ENCODE data around the gene JADE1. TPM values are rescaled to one million over a fixed set of nuclear protein-coding genes. Genes with fewer than 3 reads are reported as not detected.

JADE1 gene
- total and polyA plus RNA-seq, 2 of the 13 experiments (the other 11 are each of a cell fraction or from before 2014, with no cell fraction given), result 5.4 to 19.3 TPM

DNA sequence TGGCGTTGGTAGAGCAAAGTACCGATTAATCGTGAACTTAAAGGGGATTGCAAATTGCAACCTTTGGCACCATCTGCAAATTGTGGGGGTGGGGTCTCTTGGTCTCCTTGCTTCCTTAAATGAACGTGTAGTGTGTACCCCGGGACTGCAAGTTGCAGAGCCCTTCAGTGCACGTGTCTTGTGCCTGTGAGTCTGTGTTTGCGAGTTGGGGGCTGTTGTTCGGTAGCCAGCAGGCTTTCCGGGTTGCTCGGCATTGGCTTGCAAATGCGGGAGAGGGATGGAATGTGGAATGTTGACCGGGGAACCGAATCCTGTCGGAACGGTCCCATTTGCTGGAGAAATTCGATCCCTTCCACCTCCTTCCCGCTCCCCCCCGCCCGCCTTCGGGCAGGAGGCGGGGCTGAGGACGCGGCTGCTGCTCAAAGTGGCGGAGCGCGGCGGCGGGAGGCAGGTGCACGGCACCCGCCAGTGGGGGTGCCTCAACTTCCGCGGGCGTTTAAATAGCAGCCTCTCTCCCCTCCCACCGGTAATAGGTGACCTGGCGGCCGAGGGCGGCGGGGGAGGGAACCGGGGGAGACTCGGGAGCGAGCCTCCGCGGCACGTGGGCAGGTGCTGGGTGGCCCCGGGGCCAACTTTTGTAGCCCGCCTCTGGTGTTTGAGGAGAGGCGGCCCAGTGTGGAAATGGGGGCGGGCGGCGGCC lies 1.5 kb downstream of the JADE1 start (continued):
- TF ChIP-seq, protein P1, sequence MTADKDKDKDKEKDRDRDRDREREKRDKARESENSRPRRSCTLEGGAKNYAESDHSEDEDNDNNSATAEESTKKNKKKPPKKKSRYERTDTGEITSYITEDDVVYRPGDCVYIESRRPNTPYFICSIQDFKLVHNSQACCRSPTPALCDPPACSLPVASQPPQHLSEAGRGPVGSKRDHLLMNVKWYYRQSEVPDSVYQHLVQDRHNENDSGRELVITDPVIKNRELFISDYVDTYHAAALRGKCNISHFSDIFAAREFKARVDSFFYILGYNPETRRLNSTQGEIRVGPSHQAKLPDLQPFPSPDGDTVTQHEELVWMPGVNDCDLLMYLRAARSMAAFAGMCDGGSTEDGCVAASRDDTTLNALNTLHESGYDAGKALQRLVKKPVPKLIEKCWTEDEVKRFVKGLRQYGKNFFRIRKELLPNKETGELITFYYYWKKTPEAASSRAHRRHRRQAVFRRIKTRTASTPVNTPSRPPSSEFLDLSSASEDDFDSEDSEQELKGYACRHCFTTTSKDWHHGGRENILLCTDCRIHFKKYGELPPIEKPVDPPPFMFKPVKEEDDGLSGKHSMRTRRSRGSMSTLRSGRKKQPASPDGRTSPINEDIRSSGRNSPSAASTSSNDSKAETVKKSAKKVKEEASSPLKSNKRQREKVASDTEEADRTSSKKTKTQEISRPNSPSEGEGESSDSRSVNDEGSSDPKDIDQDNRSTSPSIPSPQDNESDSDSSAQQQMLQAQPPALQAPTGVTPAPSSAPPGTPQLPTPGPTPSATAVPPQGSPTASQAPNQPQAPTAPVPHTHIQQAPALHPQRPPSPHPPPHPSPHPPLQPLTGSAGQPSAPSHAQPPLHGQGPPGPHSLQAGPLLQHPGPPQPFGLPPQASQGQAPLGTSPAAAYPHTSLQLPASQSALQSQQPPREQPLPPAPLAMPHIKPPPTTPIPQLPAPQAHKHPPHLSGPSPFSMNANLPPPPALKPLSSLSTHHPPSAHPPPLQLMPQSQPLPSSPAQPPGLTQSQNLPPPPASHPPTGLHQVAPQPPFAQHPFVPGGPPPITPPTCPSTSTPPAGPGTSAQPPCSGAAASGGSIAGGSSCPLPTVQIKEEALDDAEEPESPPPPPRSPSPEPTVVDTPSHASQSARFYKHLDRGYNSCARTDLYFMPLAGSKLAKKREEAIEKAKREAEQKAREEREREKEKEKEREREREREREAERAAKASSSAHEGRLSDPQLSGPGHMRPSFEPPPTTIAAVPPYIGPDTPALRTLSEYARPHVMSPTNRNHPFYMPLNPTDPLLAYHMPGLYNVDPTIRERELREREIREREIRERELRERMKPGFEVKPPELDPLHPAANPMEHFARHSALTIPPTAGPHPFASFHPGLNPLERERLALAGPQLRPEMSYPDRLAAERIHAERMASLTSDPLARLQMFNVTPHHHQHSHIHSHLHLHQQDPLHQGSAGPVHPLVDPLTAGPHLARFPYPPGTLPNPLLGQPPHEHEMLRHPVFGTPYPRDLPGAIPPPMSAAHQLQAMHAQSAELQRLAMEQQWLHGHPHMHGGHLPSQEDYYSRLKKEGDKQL (CRISPR knock-in tag; IDR thresholded peaks at IDR 0.05; ENCODE audit: low read depth), result 0 out of 2 replicates have a peak, but pooled peaks have one; percentile 50
- TF ChIP-seq CCDC6 (CRISPR knock-in tag; IDR thresholded peaks at IDR 0.05), result no peak; the same call in 1 of the 2 replicates
- no peak for TF ChIP-seq PAWR (CRISPR knock-in tag; IDR thresholded peaks at IDR 0.05; ENCODE audit: borderline replicate concordance)
- peak; percentile 34; the same call in 1 of the 2 replicates for TF ChIP-seq ZNF724P (CRISPR knock-in tag; IDR thresholded peaks at IDR 0.05; ENCODE audit: borderline replicate concordance)
- TF ChIP-seq ZNF605 (CRISPR knock-in tag; IDR thresholded peaks at IDR 0.05), result peak; percentile 66
- no peak for TF ChIP-seq EEA1 (CRISPR knock-in tag; IDR thresholded peaks at IDR 0.05; ENCODE audit: borderline replicate concordance)
- no peak for TF ChIP-seq ZFP82 (CRISPR knock-in tag; IDR thresholded peaks at IDR 0.05; ENCODE audit: borderline replicate concordance)
- TF ChIP-seq, protein P2, sequence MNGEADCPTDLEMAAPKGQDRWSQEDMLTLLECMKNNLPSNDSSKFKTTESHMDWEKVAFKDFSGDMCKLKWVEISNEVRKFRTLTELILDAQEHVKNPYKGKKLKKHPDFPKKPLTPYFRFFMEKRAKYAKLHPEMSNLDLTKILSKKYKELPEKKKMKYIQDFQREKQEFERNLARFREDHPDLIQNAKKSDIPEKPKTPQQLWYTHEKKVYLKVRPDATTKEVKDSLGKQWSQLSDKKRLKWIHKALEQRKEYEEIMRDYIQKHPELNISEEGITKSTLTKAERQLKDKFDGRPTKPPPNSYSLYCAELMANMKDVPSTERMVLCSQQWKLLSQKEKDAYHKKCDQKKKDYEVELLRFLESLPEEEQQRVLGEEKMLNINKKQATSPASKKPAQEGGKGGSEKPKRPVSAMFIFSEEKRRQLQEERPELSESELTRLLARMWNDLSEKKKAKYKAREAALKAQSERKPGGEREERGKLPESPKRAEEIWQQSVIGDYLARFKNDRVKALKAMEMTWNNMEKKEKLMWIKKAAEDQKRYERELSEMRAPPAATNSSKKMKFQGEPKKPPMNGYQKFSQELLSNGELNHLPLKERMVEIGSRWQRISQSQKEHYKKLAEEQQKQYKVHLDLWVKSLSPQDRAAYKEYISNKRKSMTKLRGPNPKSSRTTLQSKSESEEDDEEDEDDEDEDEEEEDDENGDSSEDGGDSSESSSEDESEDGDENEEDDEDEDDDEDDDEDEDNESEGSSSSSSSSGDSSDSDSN (CRISPR knock-in tag; IDR thresholded peaks at IDR 0.05), result peak; percentile 47
- no peak for TF ChIP-seq NFRKB (IDR thresholded peaks at IDR 0.05)
- TF ChIP-seq ZNF160 (CRISPR knock-in tag; IDR thresholded peaks at IDR 0.05), result 0 out of 2 replicates have a peak, but pooled peaks have one; percentile 43
- TF ChIP-seq, protein P3, sequence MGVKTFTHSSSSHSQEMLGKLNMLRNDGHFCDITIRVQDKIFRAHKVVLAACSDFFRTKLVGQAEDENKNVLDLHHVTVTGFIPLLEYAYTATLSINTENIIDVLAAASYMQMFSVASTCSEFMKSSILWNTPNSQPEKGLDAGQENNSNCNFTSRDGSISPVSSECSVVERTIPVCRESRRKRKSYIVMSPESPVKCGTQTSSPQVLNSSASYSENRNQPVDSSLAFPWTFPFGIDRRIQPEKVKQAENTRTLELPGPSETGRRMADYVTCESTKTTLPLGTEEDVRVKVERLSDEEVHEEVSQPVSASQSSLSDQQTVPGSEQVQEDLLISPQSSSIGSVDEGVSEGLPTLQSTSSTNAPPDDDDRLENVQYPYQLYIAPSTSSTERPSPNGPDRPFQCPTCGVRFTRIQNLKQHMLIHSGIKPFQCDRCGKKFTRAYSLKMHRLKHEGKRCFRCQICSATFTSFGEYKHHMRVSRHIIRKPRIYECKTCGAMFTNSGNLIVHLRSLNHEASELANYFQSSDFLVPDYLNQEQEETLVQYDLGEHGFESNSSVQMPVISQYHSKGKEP (CRISPR knock-in tag; IDR thresholded peaks at IDR 0.05), result no peak
- TF ChIP-seq, protein P4, sequence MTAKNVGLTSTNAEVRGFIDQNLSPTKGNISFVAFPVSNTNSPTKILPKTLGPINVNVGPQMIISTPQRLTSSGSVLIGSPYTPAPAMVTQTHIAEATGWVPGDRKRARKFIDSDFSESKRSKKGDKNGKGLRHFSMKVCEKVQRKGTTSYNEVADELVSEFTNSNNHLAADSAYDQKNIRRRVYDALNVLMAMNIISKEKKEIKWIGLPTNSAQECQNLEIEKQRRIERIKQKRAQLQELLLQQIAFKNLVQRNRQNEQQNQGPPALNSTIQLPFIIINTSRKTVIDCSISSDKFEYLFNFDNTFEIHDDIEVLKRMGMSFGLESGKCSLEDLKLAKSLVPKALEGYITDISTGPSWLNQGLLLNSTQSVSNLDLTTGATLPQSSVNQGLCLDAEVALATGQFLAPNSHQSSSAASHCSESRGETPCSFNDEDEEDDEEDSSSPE (CRISPR knock-in tag; IDR thresholded peaks at IDR 0.05), result peak; percentile 93
- TF ChIP-seq BCL6 (CRISPR knock-in tag; IDR thresholded peaks at IDR 0.05), result peak; percentile 58; the same call in 1 of the 2 replicates
- TF ChIP-seq GTF2F1 (IDR thresholded peaks at IDR 0.05; ENCODE audit: low read length), result no peak
- TF ChIP-seq, protein P5, sequence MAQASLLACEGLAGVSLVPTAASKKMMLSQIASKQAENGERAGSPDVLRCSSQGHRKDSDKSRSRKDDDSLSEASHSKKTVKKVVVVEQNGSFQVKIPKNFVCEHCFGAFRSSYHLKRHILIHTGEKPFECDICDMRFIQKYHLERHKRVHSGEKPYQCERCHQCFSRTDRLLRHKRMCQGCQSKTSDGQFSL (CRISPR knock-in tag; IDR thresholded peaks at IDR 0.05), result peak; percentile 94
